Measurements from ENCODE around the gene RHEB. TPM values are rescaled to one million over a fixed set of nuclear protein-coding genes. Genes with fewer than 3 reads are reported as not detected.

The RHEB gene
- total and polyA plus RNA-seq, 8 donors: 28.6 to 65.9 (median 35.8) TPM

DNA sequence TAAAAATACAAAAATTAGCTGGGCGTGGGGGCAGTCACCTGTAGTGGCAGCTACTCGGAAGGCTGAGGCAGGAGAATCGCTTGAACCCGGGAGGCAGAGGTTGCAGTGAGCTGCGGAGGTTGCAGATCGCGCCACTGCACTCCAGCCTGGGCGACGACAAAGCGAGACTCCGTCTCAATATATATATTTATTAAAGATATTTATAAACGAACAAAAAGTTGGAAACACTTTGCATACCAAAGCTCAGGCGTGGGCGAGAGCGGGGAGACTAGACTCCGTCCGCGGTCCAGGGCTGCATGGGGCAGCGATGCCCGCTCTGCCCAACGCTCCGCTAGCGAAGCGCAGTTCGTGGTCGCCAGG lies 71.8 kb downstream of the RHEB start:
- H3K27me3 ChIP-seq: no peaks in the 10 kb centered on the region
- H3K9me3 ChIP-seq: no peaks in the 10 kb centered on the region
- no peak for FAIRE-seq
- H3K27ac ChIP-seq: no peak overlapping the region
- 71 to 73% methylated on average over 26 of the region's 26 CpGs for WGBS, 2 donors
- no peak for DNase-seq
- intact Hi-C loops (cut with DNase I): loop anchor here in 2 of 3 donors (2.0 to 5.0 kb wide), 3 partner anchors 81 to 136 kb away; no protein-coding TSS in a partner anchor
- H3K4me1 ChIP-seq: no peaks in the 10 kb centered on the region
- no peaks in the 10 kb centered on the region for H3K36me3 ChIP-seq
- H3K4me3 ChIP-seq: peak overlapping the region in 3 of 4 donors; percentile 33 to 54 (median 47)
- ATAC-seq: no peak
- no peak for TF ChIP-seq CTCF (IDR thresholded peaks at IDR 0.05)

DNA sequence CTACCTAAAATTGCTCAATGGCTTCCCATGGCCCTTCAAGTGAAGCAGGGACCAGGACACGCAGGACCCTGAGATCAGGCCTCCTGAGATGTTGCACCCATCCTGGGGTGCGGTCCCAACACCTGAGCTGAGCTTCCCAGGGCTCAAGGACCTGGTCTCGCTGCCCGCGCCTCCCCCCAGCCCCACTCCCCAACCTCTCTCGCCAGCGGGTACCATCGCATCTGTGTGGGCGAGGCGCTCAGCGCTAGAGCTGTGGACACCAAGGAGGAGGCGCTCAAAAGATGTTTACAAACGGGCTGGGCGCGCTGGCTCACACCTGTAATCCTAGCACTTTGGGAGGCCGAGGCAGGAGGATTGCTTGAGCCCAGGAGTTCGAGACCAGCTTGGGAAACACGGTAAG lies 72.4 kb downstream of the RHEB start:
- Histone ChIP-seq H3K4me1 (no peaks in the 10 kb centered on the region), H3K27me3 (no peaks in the 10 kb centered on the region), H3K27ac (no peak overlapping the region), H3K36me3 (no peaks in the 10 kb centered on the region), H3K4me3 (no peak overlapping the region), H3K9me3 (no peaks in the 10 kb centered on the region)
- ATAC-seq: no peak
- peak in 1 of 6 donors; percentile 64 for DNase-seq
- TF ChIP-seq CTCF (IDR thresholded peaks at IDR 0.05): no peak
- WGBS, 2 donors: 91 to 98% methylated on average over 18 of the region's 18 CpGs
- intact Hi-C loops (cut with DNase I): loop anchor here in 2 of 3 donors (5.0 kb wide), 2 partner anchors 80 to 135 kb away; no protein-coding TSS in a partner anchor
- no peak for FAIRE-seq

GRCh38 chr7:151446412-151446811 lies 73.3 kb downstream of the RHEB start:
- WGBS, 2 donors: 84 to 88% methylated on average over 2 of the region's 2 CpGs
- DNase-seq: no peak
- Histone ChIP-seq H3K27me3 (no peaks in the 10 kb centered on the region), H3K4me1 (no peaks in the 10 kb centered on the region), H3K9me3 (no peaks in the 10 kb centered on the region), H3K4me3 (no peak overlapping the region), H3K36me3 (no peaks in the 10 kb centered on the region), H3K27ac (no peak overlapping the region)
- no peak for FAIRE-seq
- intact Hi-C loops (cut with DNase I): loop anchor here in 2 of 3 donors (5.0 kb wide), 2 partner anchors 79 to 134 kb away; no protein-coding TSS in a partner anchor
- no peak for ATAC-seq
- no peak for TF ChIP-seq CTCF (IDR thresholded peaks at IDR 0.05)

- Histone ChIP-seq H3K4me1 (no peaks in the 10 kb centered on the region), H3K9me3 (no peaks in the 10 kb centered on the region), H3K4me3 (no peak overlapping the region), H3K36me3 (no peaks in the 10 kb centered on the region), H3K27ac (no peak overlapping the region), H3K27me3 (peaks cover 0 to 2% (median 0%) of the 10 kb centered on the region in 4 donors)
- DNase-seq: no peak
- no peak for ATAC-seq
- WGBS, 2 donors: 81 to 84% methylated on average over 1 of the region's 1 CpG
- intact Hi-C loops (cut with DNase I): loop anchor here in 2 of 3 donors (5.0 kb wide), 2 partner anchors 77 to 132 kb away; no protein-coding TSS in a partner anchor
- FAIRE-seq: no peak
- TF ChIP-seq CTCF (IDR thresholded peaks at IDR 0.05): no peak
Observed at GRCh38 chr7:151444632-151445031, 75.1 kb downstream of the RHEB start.

DNA sequence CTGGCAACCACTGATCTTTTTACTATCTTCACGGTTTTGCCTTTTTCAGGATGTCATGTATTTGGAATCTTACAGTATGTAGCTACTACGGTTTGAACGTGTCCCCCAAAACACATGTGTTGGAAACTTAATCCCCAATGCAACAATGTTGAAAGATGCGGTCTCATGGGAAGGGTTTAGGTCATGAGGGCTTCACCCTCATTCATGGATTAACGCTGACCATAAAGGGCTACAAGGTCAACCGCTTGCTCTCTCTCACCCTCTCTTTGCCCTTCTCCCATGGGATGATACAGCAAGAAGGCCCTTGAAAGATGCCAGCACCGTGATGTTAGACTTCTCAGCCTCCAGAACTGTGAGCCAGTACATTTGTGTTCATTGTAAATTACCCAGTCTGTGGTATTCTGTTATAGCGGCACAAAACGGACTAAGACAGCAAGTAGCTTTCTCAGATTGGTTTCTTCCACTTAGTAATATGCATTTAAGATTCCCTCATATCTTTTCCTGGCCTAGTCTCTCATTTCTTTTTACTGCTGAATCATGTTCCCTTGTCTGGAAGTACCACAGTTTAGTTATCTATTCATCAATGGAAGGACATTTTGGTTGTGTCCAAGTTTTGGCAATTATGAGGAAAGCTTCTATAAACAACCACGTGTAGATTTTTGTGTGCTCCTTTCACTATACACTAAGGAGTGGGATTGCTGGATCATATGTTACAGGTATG lies 76.8 kb downstream of the RHEB start:
- ATAC-seq: no peak
- intact Hi-C loops (cut with DNase I): no loop called here
- Histone ChIP-seq H3K27ac (no peak overlapping the region), H3K4me1 (no peaks in the 10 kb centered on the region), H3K36me3 (no peaks in the 10 kb centered on the region), H3K27me3 (peaks cover 0 to 7% (median 0%) of the 10 kb centered on the region in 4 donors), H3K4me3 (no peak overlapping the region), H3K9me3 (no peaks in the 10 kb centered on the region)
- DNase-seq: no peak
- no peak for FAIRE-seq
- no peak for TF ChIP-seq CTCF (IDR thresholded peaks at IDR 0.05)
- 82 to 89% methylated on average over 10 of the region's 10 CpGs for WGBS, 2 donors

Data from pancreas (tissue), 10 donors.